Gastrocnemius medialis (tissue), 4 donors: ENCODE data around the gene ATRNL1.

Source experiments
- POLR2A ChIP-seq, 2 donors: fragments of 450-650 bp; IDR thresholded peaks; one replicate each; pipeline ENCODE4 v1.6.1; 2017; ENCODE audit warnings: antibody characterized with exemption in 2 of 2, mild to moderate bottlenecking in 2 of 2, moderate library complexity in 2 of 2
- TF ChIP-seq, protein P1 (sequence below), 5 experiments: fragments of 450-650 bp in 3 of 5; fragments of 200-600 bp in 2 of 5; sonication (generic) in 2 of 5; IDR thresholded peaks in 4 of 5; conservative IDR thresholded peaks in 1 of 5; 1 replicate in 4 of 5; 2 replicates in 1 of 5; pipeline ENCODE4 v1.5.1; 2016 to 2019; ENCODE audit warnings: antibody characterized with exemption in 5 of 5, mild to moderate bottlenecking in 3 of 5, moderate library complexity in 3 of 5

DNA sequence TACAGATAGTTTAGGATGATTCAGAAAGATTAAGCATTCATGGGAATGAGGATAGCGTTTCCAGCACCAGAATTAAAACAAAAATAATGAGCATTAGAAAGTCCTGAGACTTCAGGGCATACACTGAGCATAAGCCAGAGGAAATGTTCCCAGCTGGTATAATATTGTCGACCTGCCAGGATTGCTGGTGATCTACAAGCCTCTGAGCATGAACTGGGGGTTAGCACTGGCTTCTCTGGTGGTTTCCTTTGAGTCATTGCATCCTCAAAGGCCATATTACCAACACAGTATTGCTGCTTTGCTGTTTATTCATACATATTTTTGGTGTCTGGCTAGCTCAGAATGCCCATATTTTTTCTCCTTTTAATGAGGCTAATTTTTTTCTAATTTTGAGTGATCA lies 10.7 kb upstream of the ATRNL1 start:
- TF ChIP-seq POLR2A (IDR thresholded peaks at IDR 0.05), result no peak
- TF ChIP-seq, protein P1, sequence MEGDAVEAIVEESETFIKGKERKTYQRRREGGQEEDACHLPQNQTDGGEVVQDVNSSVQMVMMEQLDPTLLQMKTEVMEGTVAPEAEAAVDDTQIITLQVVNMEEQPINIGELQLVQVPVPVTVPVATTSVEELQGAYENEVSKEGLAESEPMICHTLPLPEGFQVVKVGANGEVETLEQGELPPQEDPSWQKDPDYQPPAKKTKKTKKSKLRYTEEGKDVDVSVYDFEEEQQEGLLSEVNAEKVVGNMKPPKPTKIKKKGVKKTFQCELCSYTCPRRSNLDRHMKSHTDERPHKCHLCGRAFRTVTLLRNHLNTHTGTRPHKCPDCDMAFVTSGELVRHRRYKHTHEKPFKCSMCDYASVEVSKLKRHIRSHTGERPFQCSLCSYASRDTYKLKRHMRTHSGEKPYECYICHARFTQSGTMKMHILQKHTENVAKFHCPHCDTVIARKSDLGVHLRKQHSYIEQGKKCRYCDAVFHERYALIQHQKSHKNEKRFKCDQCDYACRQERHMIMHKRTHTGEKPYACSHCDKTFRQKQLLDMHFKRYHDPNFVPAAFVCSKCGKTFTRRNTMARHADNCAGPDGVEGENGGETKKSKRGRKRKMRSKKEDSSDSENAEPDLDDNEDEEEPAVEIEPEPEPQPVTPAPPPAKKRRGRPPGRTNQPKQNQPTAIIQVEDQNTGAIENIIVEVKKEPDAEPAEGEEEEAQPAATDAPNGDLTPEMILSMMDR (IDR thresholded peaks at IDR 0.05 in 4 of 5, conservative IDR thresholded peaks at IDR 0.05 in 1 of 5), result no peak
